ENCODE measurements around the gene TRIM24.

DNA sequence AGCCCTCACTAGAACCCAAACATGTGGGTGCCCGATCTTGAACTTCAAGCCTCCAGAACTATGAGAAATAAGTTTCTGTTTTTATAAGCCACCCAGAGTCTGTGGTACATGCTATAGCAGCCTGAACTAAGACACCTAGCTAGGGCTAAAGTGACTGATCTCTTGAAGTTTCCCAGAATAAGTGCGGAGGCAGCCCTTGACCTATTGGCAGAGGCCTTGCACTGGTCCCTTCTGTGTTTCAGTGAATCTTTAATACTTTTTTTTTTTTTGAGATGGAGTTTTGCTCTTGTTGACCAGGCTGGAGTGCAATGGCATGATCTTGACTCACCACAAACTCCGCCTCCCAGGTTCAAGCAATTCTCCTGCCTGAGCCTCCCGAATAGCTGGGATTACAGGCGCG, 156.0 kb downstream of the TRIM24 start:
- TF ChIP-seq, protein P1, sequence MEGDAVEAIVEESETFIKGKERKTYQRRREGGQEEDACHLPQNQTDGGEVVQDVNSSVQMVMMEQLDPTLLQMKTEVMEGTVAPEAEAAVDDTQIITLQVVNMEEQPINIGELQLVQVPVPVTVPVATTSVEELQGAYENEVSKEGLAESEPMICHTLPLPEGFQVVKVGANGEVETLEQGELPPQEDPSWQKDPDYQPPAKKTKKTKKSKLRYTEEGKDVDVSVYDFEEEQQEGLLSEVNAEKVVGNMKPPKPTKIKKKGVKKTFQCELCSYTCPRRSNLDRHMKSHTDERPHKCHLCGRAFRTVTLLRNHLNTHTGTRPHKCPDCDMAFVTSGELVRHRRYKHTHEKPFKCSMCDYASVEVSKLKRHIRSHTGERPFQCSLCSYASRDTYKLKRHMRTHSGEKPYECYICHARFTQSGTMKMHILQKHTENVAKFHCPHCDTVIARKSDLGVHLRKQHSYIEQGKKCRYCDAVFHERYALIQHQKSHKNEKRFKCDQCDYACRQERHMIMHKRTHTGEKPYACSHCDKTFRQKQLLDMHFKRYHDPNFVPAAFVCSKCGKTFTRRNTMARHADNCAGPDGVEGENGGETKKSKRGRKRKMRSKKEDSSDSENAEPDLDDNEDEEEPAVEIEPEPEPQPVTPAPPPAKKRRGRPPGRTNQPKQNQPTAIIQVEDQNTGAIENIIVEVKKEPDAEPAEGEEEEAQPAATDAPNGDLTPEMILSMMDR (IDR thresholded peaks at IDR 0.05): no peak
- no peak for TF ChIP-seq EP300 (IDR thresholded peaks at IDR 0.05)

Data from ovary (tissue), 3 donors.